ENCODE results near the gene ASIC1.
A peak's percentile ranks its signal among the peaks of the same experiment; 100 is the strongest.

ASIC1 gene

GRCh38 chr12:50132505-50133135, 75.2 kb downstream of the ASIC1 start:
- H3K4me3 ChIP-seq (replicated peaks in 1 of 2; ENCODE audit: low read depth in 2 of 2, low read length in 2 of 2): no peak overlapping the region
- DNase-seq (ENCODE audit: low read depth in 2 of 2): peak in 1 of 2 donors; percentile 78
- peak; percentile 52 for TF ChIP-seq CTCF (IDR thresholded peaks at IDR 0.05; ENCODE audit: low read depth, low read length)
